GM19324 (cell line): ENCODE measurements around the gene IL15RA.
A peak's percentile ranks its signal among the peaks of the same experiment; 100 is the strongest.
"Not testable (repeated sequence)": the region's sequence is repeated elsewhere in the genome, so short reads cannot be mapped to it uniquely, and the experiment has no call there.

Experiments used
- ATAC-seq: cut with Tn5 transposase; IDR thresholded peaks from one replicate; pipeline ENCODE4 v1.9.1; 2021; ENCODE audit warnings: mild to moderate bottlenecking, moderate library complexity; ENCODE audit not compliant: unreplicated experiment, low FRiP score

IL15RA gene

DNA sequence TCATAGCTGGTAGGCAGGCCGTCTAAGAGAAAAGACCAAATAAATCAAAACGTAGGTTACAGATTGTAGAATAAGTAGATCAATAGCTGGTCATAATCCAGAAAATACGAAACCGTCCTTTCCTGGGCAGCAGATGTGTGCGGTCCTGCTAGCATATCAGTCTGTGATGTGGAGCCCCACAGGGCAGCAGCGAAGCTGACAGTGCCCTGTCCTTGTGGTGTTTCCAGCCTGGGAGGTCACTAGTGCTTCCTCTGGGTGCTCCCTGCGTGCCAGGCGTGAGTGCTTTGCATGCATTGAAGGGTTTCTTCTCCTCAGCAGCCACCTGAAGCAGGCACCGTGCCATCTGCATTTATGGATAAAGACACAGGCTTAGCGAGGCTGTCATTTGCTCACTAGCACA lies 41.7 kb downstream of the IL15RA start:
- ATAC-seq, result no peak

DNA sequence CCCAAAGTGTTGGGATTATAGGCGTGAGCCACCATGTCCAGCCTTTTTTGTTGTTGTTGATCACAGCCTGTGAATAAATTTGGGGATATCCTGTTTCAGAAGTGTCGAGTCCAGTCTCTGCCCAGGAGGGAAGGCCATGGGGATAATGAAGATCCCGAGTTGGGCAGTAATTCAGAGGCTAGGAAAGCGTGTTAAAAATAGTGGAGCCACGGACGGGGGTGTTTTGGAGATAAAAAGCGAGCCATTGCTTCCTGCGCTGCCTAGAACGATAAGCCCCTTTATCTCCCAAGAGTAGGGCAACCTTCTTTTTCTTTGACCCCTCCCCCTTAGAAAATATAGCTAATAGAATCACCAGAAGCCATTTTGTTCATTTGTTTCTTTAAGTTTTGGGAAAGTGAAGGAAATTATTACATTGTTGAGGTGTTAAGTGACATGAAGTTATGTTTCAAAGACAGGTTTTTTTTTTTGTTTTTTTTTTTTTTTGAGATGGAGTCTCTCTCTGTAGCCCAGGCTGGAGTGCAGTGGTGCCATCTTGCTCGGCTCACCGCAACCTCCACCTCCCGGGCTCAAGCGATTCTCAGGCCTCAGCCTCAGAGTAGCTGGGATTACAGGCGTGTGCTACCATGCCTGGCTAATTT lies 43.3 kb downstream of the IL15RA start:
- ATAC-seq, result no peak

DNA sequence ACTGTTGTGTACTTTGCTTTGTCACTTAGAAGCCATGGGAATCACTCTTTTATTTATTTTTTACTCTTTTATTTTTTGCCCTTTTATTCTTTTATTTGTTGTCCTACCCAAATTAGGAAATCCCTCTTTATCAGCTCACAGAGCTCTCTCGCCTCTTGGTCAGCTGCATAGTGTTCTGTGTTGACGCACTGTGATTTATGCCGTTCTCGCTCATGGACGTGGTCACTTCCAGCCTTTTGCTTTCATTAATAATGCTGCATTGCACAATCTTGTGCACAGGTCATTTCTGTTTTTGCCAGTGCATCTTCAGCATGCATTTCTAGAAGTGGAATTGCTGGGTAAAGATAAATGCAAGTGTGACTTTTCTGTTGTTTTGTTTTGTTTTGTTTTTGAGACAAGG lies 45.0 kb downstream of the IL15RA start:
- no peak for ATAC-seq

DNA sequence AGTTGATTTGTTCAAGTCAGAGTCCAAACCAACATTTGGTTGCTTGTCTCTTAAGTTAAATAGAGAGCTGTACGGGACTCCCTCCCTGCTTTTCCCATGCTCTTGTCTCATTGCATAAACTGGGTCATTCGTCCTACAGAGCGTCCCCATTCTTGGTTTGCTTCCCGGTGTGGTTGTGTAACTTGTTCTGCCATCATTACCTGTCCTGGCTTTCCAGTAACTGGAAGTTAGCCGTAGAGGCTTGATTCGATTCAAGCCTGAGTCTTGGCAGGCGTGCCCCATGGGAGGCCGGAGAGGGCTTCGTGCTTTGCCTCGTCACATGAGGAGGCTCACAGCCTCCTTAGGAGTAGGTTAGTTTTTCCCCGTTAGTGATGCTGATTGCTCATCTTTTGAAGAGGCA lies 47.1 kb downstream of the IL15RA start:
- ATAC-seq, result no peak

DNA sequence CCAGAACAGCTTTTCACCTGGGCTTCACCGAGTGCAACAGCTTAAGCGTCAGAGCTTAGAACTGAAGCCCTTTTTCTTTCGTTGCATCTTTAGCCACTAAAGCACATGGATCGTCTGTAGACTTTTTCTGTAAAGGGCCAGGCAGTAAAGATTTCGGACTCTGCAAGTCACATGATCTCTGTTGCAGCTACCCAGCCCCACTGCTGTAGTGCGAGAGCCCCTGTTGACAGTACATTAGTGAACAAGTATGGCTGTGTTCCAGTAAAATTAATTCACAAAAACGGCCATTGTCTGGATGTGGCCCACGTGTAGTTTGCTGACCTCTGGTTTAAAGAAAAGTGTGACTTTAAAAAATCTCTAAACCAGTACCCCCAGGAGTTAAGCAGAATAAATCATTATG lies 47.9 kb downstream of the IL15RA start:
- no peak for ATAC-seq

DNA sequence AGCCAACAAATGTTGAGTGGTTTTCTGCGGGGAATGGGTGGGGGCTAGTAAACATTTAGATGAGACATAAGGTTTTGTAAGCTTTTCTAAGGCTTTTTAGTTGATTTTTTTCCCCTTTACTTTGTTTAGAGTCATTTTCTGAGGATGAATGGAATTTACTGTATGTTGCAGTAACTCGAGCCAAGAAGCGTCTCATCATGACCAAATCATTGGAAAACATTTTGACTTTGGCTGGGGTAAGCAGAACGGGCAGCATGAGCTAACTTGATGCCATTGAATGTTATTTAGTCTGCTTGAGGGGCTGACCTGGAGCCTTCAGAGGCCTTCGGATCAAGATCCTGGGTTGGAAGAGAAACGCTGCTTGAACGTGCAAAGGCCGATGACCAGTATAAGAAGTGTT lies 50.0 kb downstream of the IL15RA start:
- ATAC-seq, result no peak

DNA sequence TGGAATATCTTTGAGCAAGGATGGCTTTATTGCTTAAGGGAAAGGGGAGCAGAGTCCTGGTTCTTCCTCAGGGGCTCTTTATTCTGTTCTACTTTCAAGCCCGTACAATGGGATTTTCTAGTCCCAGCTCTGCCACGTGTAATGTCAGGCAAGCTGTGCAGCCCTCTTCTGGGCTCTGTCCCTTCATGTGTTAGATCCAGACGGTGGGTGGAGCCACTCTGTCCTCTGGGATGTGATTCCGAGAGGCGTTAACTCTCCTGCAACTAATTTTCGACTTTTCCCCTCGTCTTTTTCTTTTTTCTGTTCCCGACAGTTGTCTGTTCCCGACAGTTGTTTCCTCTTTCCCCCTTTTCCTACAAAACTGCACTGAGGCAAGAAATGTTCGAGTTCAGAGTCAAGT lies 52.5 kb downstream of the IL15RA start:
- ATAC-seq, result no peak

DNA sequence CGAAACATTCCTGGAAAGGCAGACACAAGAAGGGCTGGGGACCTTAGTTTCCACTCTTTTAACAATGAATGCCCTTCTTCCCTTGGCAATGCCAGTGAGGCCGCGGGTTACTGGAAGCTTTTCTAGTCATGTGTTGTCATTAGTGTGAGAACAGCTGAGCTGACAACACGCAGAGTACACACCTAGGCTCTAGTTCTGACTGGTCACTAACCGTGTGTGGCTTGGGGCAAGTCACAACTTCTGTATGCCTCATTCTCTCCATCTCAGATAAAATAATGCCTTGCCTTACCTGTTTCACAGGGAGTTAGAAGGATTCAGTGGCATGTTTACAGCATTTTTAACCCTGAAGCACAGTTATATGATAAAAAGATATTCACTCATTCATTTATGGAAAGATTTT lies 55.6 kb downstream of the IL15RA start:
- no peak for ATAC-seq

DNA sequence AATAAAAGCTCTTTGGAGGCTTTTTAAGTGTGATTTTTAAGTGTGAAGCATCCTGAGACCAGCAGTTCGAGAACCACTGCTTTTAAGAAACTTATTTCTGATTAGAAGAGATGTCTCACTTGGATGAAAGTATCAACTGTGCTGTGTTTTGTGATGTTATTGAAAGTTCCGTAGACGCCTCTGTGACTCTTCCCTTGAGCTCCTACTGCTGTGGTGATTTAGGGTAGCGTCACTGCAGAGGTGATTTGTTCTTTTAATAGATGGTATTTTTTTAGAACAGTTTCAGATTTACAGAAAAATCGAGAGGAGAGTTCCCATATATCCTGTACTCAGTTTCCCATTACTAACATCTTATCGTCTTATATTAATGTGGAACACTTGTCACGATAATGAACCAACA lies 57.8 kb downstream of the IL15RA start:
- ATAC-seq, result no peak

DNA sequence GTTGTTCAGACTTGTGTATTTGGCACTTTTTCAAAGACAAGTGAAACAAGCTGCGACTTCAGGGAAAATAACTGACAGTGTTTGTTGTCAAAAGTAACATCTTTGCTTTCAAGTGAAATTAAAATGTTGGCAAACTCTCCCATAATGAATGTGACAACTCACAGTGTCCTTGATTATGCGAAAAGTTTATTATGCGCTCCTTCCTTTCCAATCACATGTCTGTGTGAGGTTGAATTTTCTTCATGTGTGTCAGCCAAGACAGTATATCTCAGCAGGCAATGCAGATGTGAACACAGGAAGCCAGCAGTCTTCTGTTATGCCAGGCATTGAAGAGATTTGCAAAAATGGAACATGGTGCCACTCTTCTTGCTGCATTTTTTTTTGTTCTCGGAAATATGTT lies 58.6 kb downstream of the IL15RA start:
- ATAC-seq, result no peak

DNA sequence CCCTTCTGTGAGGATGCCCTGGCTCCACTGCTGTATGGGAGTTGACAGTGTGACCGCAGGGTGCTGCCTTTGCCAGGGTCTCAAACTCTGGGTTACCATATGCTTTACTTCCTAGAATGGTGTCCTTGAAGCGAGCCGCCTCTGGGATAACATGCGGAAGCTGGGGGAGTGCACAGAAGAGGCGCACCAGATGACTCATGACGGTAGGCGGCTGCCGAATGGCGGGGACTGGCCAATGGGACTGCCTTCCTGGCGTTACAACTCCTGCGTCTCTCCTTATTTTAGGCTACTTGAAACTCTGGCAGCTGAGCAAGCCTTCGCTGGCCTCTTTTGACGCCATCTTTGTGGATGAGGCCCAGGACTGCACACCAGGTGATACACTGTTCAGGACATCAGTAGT lies 60.0 kb downstream of the IL15RA start:
- no peak for ATAC-seq

DNA sequence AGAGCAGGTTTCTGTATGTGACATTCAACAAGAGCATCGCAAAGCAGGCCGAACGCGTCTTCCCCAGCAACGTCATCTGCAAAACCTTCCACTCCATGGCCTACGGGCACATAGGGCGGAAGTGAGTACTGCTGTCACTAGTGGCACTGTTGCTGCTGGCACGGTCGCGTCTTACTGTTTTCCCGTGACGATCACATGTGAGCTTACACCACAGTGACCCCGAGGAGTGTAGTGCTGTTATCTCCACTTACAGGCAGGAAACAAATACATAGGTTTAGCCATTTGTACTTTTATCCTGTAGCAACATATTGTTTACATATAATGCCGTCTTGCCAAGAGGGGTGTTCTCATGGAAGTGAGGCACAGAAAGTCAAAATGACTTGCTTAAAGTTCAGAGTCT lies 61.9 kb downstream of the IL15RA start:
- no peak for ATAC-seq

DNA sequence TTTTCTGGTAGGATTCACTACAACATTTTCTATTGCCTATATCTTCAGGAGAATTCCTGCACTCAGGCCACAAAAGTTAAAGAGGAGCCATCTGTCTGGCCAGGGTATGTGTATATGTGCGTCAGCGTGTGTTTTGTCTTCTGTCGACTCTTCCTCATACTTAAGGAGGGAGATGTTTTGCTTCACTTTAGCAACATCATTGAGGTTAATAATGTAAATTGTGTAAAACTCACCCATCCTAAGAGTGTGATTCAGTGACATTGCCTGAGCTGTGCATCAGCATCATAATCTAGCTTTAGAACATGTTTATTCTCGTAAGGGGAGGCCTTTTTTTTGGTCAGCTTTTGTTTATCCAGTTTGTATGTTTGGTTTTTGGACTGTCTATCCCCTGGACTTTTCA lies 63.6 kb downstream of the IL15RA start:
- no peak for ATAC-seq

DNA sequence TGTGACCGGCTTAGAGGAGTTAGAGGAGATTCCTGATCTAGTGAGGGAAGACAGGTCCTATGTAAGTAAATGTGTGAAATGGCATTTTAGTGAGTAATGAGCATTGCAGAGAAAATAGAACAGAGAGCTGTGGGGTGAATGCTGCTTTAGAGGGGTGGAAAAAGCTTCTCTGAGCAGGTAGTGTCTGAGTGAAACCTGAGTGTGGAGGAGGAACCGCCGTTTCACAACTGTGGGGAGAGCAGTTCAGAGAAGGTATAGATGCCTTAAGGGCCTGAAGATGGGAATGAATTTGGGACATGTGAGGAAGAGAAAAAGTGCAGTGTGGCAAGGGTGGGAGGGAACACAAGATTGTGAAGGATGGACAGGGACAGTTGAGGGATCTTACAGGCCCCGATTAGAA lies 65.7 kb downstream of the IL15RA start:
- no peak for ATAC-seq

DNA sequence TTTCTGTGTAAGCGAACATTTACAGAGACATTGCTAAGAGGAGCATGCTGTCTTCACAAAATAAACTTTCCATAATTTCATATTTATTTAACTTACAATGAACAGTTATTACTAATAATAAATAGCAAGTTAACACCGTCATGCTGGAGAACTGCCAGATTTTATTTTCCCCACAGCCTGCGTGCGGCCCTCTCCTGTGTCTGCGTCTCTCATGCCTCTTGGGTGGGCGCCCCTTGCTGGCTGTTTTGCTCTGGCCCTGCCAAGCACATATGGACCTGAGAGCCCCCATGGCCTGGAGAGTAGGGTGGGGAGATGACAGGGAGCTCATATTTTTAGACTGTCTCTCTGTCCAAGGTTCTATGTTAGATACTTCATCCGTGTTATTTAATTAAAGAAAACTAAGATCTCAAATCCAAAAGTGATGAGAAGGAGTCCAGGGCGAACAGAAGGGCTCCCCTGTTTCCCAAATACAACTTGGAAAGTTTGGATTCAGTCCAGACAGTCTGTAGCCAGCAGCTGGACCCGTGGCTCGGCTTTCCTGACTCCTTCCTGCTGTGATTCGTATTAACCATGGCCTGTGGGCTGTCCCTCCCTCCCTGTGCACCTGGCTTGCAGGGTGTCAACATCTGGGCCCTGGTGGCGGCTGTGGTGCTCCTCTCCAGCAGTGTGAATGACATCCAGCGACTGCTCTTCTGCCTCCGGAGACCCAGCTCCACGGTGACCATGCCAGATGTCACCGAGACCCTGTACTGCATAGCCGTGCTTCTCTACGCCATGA lies 66.8 kb downstream of the IL15RA start:
- ATAC-seq, result no peak

DNA sequence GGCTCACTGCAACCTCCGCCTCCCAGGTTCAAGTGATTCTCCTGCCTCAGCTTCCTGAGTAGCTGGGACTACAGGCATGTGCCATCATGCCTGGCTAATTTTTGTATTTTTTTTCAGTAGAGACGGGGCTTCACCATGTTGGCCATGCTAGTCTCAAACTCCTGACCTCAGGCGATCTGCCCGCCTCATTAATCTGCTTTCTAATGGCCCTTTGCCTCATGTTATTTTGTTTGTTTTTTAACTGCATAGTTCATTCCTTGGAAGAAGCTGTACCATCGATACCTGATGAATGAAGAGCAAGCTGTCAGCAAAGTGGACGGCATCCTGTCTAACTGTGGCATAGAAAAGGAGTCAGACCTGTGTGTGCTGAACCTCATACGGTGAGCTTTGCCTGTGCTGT lies 68.7 kb downstream of the IL15RA start:
- ATAC-seq, result not testable (repeated sequence)

DNA sequence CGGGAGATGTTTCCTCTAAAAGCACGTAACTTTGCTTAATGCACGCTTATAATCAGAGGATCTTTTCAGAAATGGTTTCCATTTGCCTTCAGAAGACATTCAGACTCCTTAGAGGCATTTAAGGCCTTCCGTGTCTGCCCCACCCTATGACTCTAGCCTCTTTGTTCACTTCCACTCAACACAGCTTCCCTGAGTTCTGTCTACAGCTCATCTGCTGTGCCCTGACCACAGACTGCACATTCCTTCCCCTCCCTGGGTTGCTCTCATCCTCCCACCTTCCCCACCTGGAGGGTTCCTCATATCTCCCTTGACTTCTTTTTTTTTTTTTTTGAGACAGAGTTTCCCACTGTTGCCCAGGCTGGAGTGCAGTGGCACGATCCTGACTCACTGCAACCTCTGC lies 70.7 kb downstream of the IL15RA start:
- no peak for ATAC-seq

DNA sequence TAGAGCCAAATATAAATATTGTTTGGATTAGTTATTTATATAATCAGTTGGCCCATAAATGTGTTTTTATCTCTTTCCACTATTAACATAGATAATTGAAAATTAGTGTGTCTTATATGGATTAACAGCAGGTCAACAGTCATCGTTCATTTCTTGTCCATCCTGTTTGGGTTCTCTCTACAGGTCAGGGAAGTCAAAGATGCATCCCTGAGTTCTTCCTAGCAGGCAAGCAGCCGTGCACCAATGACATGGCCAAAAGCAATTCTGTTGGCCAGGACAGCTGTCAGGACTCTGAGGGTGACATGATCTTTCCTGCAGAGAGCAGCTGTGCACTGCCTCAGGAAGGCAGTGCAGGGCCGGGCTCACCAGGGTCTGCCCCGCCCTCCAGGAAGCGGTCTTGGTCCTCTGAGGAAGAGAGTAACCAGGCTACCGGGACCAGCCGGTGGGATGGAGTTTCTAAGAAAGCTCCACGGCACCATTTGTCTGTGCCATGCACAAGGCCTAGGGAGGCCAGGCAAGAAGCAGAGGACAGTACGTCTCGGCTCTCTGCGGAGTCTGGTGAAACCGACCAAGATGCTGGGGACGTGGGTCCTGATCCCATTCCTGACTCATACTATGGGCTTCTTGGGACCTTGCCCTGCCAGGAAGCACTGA lies 71.4 kb downstream of the IL15RA start:
- no peak for ATAC-seq

DNA sequence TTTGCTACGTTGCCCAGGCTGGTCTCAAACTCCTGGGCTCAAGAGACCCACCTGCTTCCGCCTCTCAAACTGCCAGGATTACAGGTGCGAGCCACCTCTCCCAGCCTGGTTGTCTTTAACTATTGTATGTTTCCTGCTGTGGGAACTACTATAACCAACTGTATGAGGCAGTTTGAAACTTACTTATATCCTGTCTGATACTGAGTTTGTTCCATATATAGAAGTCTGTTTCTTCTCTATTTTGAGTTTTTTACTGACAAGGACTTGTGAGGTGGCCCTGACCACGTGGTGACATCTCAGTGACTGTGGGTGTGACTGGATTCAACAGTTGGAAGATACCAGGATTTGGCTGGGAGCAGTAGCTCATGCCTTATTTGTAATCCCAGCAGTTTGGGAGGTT lies 73.1 kb downstream of the IL15RA start:
- peak; percentile 92 for ATAC-seq

DNA sequence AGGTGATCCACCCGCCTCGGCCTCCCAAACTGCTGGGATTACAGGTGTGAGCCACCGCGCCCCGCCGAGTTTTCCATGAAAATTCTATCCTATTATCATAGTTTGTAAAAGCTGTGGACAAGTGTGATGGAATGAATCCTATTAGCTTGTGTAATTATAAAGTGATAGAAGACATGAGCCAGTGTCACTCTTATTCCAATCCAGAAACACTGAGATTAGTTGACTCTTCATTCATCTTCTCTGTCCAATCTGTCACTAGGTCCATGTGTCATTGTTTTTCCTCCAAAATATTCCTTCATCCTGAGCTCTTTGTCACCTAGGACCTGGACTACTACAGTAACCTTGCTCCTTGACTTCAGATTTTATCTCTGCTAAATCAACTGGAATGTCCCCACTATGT lies 73.8 kb downstream of the IL15RA start:
- ATAC-seq, result no peak

DNA sequence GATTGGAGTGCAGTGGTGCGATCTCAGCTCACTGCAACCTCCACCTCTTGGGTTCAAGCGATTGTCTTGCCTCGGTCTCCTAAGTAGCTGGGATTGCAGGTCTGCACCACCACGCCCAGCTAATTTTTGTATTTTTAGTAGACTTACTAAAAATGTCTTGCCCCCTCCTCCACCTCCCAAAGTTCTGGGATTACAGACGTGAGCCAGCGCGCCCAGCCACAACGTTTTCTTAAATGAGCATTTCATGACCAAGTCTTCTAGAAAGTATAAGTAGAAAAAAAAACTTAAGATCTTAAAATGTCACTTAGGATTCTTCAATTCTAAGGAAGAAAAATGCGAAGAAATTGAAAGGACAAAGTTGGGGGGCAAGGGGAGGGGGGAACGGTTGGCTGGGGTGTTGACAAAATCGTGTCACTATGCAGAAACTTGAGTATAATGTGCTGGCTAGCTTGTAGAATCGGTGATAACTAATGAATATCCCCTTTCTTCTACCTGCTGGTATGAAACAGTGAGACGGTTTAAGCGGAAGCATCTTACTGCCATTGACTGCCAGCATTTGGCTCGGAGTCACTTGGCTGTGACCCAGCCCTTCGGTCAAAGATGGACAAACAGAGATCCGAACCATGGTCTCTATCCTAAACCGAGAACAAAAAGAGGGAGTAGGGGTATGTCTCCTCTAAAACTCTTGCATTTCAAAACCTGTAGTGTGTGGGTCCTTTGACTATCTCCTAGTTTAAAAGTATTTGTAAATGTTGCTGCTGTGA lies 74.7 kb downstream of the IL15RA start:
- ATAC-seq, result no peak
